HepG2 (cell line): ENCODE measurements around the gene RPS28. TPM values are rescaled to one million over a fixed set of nuclear protein-coding genes. Genes with fewer than 3 reads are reported as not detected.

Source experiments
- GTF3A ChIP-seq: sonication (generic); formaldehyde crosslinking; conservative IDR thresholded peaks from 2 replicates; pipeline ENCODE4 v1.4.0; 2020; ENCODE audit warnings: mild to moderate bottlenecking, missing genetic modification reagents
- HNRNPUL1 ChIP-seq: fragments of 200-400 bp; formaldehyde crosslinking; IDR thresholded peaks from 2 replicates; pipeline ENCODE4 v1.6.1; 2017; ENCODE audit warnings: low read depth, mild to moderate bottlenecking, low read length, moderate library complexity
- MED8 ChIP-seq: sonication (generic); formaldehyde crosslinking; IDR thresholded peaks from 2 replicates; pipeline ENCODE4 v1.8.1; 2023; ENCODE audit warnings: mild to moderate bottlenecking, missing genetic modification reagents; ENCODE audit not compliant: insufficient replicate concordance
- RCOR2 ChIP-seq: IDR thresholded peaks from 2 replicates; pipeline ENCODE4 v1.6.1; 2016; ENCODE audit warnings: missing biosample characterization, missing genetic modification reagents
- TBP ChIP-seq: sonication (generic); formaldehyde crosslinking; IDR thresholded peaks from 2 replicates; pipeline ENCODE4 v1.5.0; 2020; ENCODE audit warnings: missing genetic modification reagents
- TRIM24 ChIP-seq: sonication (generic); formaldehyde crosslinking; IDR thresholded peaks from 2 replicates; pipeline ENCODE4 v1.8.0; 2022; ENCODE audit warnings: mild to moderate bottlenecking, missing genetic modification reagents
- YEATS4 ChIP-seq: sonication (generic); formaldehyde crosslinking; IDR thresholded peaks from 2 replicates; pipeline ENCODE4 v1.4.0; 2020; ENCODE audit warnings: missing genetic modification reagents, borderline replicate concordance
- ZMYM4 ChIP-seq: sonication (generic); formaldehyde crosslinking; IDR thresholded peaks from 2 replicates; pipeline ENCODE4 v1.8.1; 2023; ENCODE audit warnings: mild to moderate bottlenecking, missing genetic modification reagents
- ZNF24 ChIP-seq: fragments of 450-650 bp; IDR thresholded peaks from 2 replicates; pipeline ENCODE4 v1.6.1; 2017; ENCODE audit warnings: antibody characterized with exemption, mild to moderate bottlenecking
- ZNF543 ChIP-seq: sonication (generic); formaldehyde crosslinking; IDR thresholded peaks from 2 replicates; pipeline ENCODE4 v1.4.0; 2020; ENCODE audit warnings: mild to moderate bottlenecking, missing genetic modification reagents
- ZNF547 ChIP-seq: sonication (generic); formaldehyde crosslinking; IDR thresholded peaks from 2 replicates; pipeline ENCODE4 v1.5.1; 2020; ENCODE audit warnings: mild to moderate bottlenecking, missing genetic modification reagents
- ZNF552 ChIP-seq: sonication (generic); formaldehyde crosslinking; IDR thresholded peaks from 2 replicates; pipeline ENCODE4 v1.9.0; 2022; ENCODE audit warnings: missing genetic modification reagents, mild to moderate bottlenecking, borderline replicate concordance
- polyA plus RNA-seq, 8 experiments: library from polyadenylated mRNA; depleted of rRNA in 3 of 8; stranded (reverse) in 7 of 8; unstranded in 1 of 8; fragments of >200 nt; fragmentation: Illumina TruSeq in 4 of 8; extraction: Trizol in 4 of 8; gene quantifications; 2 replicates each; pipeline versions ENCODE4 v1.2.1 to v1.2.3, GENCODE V29; 2011 to 2016; ENCODE audit warnings: low read depth in 4 of 8, missing spikeins in 1 of 8, mixed read lengths in 1 of 8; ENCODE audit not compliant: insufficient read depth in 1 of 8
- total RNA-seq, 5 experiments: library from RNA; depleted of rRNA; stranded (reverse); fragments of >200 nt; fragmentation: Illumina TruSeq; extraction: Trizol; gene quantifications; 2 replicates each; pipeline ENCODE4 v1.2.3, GENCODE V29; 2016; ENCODE audit warnings: low read depth in 1 of 5
- TF ChIP-seq, protein P1 (sequence below): sonication (generic); formaldehyde crosslinking; IDR thresholded peaks from 2 replicates; pipeline ENCODE4 v1.4.0; 2020; ENCODE audit warnings: missing genetic modification reagents
- TF ChIP-seq, protein P2 (sequence below): sonication (generic); formaldehyde crosslinking; IDR thresholded peaks from 2 replicates; pipeline ENCODE4 v1.5.1; 2020; ENCODE audit warnings: mild to moderate bottlenecking, moderate library complexity, missing genetic modification reagents
- TF ChIP-seq, protein P3 (sequence below): sonication (generic); formaldehyde crosslinking; IDR thresholded peaks from 2 replicates; pipeline ENCODE4 v1.4.0; 2020; ENCODE audit warnings: mild to moderate bottlenecking, missing genetic modification reagents
- TF ChIP-seq, protein P4 (sequence below): sonication (generic); formaldehyde crosslinking; IDR thresholded peaks from 2 replicates; pipeline ENCODE4 v1.4.0; 2020; ENCODE audit warnings: mild to moderate bottlenecking, low read depth, missing genetic modification reagents
- TF ChIP-seq, protein P5 (sequence below): sonication (generic); formaldehyde crosslinking; conservative IDR thresholded peaks from 2 replicates; pipeline ENCODE4 v1.8.0; 2022; ENCODE audit warnings: low read depth, missing genetic modification reagents
- TF ChIP-seq, protein P6 (sequence below): sonication (generic); formaldehyde crosslinking; IDR thresholded peaks from 2 replicates; pipeline ENCODE4 v1.5.1; 2020; ENCODE audit warnings: mild to moderate bottlenecking, missing genetic modification reagents, moderate library complexity
- TF ChIP-seq, protein P7 (sequence below): IDR thresholded peaks from 2 replicates; pipeline ENCODE4 v1.6.1; 2016; ENCODE audit warnings: control low read depth

The RPS28 gene
- total and polyA plus RNA-seq, 2 of the 13 experiments (the other 11 are each of a cell fraction or from before 2014, with no cell fraction given) = 281 to 545 TPM

DNA sequence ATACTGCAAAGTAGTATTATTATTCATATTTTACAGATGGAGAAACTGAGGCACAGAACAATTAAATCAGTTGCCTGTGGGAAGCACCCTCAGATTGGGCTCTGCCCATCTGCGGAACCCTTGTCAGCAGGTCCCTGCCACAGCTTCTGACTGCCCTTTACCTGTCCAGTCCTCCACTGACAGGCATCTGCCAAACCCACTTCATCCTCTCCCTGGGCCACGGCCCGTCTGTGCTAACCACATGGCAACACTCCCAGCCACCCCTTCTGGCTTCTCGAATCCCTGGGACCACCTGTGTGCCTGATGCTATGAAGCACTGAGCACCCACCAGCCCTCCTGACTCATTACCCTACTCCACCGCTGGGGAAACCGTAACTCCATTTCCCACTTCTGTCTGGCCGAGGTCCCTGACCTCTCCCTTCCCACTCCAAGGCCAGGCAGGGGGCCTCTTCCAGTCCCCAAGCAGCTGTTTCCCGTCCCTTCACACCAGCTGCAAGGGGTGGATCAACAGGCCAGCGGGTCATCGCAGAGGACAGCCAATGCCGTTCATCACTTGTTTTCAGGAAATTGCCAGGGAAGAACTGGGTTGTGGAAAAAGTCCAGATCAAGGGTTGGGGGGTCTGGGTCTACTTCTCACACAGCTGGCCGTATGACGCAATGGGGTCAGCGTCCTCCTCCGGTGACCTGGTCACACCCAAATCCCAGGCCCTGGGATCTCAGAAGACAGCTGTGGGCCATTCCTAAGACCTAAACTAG, 19.2 kb downstream of the RPS28 start (continued):
- TF ChIP-seq, protein P1, sequence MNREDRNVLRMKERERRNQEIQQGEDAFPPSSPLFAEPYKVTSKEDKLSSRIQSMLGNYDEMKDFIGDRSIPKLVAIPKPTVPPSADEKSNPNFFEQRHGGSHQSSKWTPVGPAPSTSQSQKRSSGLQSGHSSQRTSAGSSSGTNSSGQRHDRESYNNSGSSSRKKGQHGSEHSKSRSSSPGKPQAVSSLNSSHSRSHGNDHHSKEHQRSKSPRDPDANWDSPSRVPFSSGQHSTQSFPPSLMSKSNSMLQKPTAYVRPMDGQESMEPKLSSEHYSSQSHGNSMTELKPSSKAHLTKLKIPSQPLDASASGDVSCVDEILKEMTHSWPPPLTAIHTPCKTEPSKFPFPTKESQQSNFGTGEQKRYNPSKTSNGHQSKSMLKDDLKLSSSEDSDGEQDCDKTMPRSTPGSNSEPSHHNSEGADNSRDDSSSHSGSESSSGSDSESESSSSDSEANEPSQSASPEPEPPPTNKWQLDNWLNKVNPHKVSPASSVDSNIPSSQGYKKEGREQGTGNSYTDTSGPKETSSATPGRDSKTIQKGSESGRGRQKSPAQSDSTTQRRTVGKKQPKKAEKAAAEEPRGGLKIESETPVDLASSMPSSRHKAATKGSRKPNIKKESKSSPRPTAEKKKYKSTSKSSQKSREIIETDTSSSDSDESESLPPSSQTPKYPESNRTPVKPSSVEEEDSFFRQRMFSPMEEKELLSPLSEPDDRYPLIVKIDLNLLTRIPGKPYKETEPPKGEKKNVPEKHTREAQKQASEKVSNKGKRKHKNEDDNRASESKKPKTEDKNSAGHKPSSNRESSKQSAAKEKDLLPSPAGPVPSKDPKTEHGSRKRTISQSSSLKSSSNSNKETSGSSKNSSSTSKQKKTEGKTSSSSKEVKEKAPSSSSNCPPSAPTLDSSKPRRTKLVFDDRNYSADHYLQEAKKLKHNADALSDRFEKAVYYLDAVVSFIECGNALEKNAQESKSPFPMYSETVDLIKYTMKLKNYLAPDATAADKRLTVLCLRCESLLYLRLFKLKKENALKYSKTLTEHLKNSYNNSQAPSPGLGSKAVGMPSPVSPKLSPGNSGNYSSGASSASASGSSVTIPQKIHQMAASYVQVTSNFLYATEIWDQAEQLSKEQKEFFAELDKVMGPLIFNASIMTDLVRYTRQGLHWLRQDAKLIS = no peak
- TF ChIP-seq MED8 (CRISPR knock-in tag) = no peak
- TF ChIP-seq, protein P2, sequence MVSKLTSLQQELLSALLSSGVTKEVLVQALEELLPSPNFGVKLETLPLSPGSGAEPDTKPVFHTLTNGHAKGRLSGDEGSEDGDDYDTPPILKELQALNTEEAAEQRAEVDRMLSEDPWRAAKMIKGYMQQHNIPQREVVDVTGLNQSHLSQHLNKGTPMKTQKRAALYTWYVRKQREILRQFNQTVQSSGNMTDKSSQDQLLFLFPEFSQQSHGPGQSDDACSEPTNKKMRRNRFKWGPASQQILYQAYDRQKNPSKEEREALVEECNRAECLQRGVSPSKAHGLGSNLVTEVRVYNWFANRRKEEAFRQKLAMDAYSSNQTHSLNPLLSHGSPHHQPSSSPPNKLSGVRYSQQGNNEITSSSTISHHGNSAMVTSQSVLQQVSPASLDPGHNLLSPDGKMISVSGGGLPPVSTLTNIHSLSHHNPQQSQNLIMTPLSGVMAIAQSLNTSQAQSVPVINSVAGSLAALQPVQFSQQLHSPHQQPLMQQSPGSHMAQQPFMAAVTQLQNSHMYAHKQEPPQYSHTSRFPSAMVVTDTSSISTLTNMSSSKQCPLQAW (CRISPR knock-in tag) = no peak
- TF ChIP-seq, protein P3, sequence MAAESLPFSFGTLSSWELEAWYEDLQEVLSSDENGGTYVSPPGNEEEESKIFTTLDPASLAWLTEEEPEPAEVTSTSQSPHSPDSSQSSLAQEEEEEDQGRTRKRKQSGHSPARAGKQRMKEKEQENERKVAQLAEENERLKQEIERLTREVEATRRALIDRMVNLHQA (CRISPR knock-in tag) = no peak
- TF ChIP-seq HNRNPUL1 = no peak
- TF ChIP-seq, protein P4, sequence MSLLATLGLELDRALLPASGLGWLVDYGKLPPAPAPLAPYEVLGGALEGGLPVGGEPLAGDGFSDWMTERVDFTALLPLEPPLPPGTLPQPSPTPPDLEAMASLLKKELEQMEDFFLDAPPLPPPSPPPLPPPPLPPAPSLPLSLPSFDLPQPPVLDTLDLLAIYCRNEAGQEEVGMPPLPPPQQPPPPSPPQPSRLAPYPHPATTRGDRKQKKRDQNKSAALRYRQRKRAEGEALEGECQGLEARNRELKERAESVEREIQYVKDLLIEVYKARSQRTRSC (CRISPR knock-in tag) = no peak
- no peak for TF ChIP-seq TBP (CRISPR knock-in tag)
- no peak for TF ChIP-seq TRIM24 (CRISPR knock-in tag)
- TF ChIP-seq RCOR2 (CRISPR knock-in tag) = no peak
- TF ChIP-seq ZNF547 = no peak
- no peak for TF ChIP-seq ZMYM4 (CRISPR knock-in tag)
- no peak for TF ChIP-seq GTF3A
- no peak for TF ChIP-seq YEATS4
- TF ChIP-seq, protein P5, sequence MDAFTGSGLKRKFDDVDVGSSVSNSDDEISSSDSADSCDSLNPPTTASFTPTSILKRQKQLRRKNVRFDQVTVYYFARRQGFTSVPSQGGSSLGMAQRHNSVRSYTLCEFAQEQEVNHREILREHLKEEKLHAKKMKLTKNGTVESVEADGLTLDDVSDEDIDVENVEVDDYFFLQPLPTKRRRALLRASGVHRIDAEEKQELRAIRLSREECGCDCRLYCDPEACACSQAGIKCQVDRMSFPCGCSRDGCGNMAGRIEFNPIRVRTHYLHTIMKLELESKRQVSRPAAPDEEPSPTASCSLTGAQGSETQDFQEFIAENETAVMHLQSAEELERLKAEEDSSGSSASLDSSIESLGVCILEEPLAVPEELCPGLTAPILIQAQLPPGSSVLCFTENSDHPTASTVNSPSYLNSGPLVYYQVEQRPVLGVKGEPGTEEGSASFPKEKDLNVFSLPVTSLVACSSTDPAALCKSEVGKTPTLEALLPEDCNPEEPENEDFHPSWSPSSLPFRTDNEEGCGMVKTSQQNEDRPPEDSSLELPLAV (CRISPR knock-in tag) = no peak
- no peak for TF ChIP-seq ZNF543 (CRISPR knock-in tag)
- TF ChIP-seq ZNF24 = no peak
- TF ChIP-seq, protein P6, sequence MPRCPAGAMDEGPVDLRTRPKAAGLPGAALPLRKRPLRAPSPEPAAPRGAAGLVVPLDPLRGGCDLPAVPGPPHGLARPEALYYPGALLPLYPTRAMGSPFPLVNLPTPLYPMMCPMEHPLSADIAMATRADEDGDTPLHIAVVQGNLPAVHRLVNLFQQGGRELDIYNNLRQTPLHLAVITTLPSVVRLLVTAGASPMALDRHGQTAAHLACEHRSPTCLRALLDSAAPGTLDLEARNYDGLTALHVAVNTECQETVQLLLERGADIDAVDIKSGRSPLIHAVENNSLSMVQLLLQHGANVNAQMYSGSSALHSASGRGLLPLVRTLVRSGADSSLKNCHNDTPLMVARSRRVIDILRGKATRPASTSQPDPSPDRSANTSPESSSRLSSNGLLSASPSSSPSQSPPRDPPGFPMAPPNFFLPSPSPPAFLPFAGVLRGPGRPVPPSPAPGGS = no peak
- TF ChIP-seq, protein P7, sequence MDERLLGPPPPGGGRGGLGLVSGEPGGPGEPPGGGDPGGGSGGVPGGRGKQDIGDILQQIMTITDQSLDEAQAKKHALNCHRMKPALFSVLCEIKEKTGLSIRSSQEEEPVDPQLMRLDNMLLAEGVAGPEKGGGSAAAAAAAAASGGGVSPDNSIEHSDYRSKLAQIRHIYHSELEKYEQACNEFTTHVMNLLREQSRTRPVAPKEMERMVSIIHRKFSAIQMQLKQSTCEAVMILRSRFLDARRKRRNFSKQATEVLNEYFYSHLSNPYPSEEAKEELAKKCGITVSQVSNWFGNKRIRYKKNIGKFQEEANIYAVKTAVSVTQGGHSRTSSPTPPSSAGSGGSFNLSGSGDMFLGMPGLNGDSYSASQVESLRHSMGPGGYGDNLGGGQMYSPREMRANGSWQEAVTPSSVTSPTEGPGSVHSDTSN = no peak
- TF ChIP-seq ZNF552 = no peak
